ENCODE results near the gene LANCL2.
"Not testable (repeated sequence)": the region's sequence is repeated elsewhere in the genome, so short reads cannot be mapped to it uniquely, and the experiment has no call there.

Gene LANCL2

DNA sequence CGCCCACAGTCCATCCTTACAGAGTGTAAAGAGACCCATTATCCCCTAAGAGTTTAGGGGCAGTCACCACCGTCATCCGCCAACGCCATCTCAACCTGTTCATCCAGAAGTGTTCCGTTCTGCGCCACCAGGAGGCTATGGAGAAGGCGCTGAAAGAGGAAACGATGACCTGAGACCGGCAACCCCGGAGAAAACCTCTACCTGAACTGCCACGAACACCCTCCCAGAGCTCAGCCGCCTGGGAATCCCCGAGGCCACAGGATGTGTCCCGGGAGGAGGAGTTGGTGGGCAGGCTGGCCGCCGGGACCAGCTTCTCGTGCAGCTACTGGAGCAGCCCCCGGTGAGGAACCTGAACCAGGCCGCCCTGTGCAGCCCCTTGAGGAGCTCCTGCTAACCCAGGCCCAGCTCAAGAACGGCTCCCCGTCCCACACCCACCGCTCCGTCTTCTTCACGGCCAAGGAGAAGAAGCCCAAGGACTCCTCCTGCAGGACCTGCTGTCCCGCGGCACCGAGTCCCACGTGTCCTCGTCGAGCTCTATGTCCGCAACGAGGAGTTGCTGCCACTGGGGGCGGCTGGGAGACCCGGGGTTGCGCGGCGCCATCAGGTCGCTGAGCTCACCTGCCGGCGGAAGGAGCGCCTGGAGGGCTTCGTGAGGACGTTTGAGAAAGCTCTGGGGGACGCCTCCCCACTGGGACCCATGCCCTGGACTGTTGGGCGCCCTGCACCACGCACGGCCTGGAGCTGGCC, 21.1 kb upstream of the LANCL2 start:
- no peak for DNase-seq (ENCODE audit: insufficient read length)
- FAIRE-seq = no peak
- TF ChIP-seq POLR2A (IDR thresholded peaks at IDR 0.05; ENCODE audit: low read depth, low read length) = no peak

- no peak for DNase-seq (ENCODE audit: insufficient read length)
- no peak for TF ChIP-seq TAF1 (IDR thresholded peaks at IDR 0.05; ENCODE audit: borderline replicate concordance, low read depth, low read length)
- TF ChIP-seq POLR2A (IDR thresholded peaks at IDR 0.05; ENCODE audit: low read depth, low read length) = no peak
- TF ChIP-seq POLR2AphosphoS5 (IDR thresholded peaks at IDR 0.05; ENCODE audit: low read depth, low read length) = no peak
- no peak for FAIRE-seq
Observed at GRCh38 chr7:55344840-55345239, 20.3 kb upstream of the LANCL2 start.

DNA sequence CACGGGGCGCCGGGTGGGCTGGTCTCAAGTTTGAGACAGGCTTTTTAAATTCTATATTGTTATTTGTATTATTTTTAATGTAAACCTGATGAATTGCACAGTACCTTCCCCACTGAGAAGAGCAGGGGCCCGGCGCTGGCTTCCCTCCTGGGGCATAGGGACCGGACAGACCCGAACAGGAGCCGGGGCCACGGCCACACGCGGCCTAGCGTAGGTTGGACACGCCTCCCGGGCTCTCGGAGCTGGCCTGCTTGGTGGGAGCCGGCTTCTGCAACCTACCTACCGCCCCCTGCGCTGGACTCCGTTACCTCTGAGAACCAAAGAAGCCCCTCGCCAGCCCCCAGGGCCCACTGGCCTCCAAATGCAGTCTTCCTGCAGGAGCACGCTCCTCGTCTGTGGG, 19.8 kb upstream of the LANCL2 start:
- no peak for FAIRE-seq
- TF ChIP-seq TAF1 (IDR thresholded peaks at IDR 0.05; ENCODE audit: borderline replicate concordance, low read depth, low read length) = no peak
- no peak for TF ChIP-seq POLR2A (IDR thresholded peaks at IDR 0.05; ENCODE audit: low read depth, low read length)
- no peak for TF ChIP-seq POLR2AphosphoS5 (IDR thresholded peaks at IDR 0.05; ENCODE audit: low read depth, low read length)

GRCh38 chr7:55348502-55348901, 16.6 kb upstream of the LANCL2 start:
- TF ChIP-seq POLR2A (IDR thresholded peaks at IDR 0.05; ENCODE audit: low read depth, low read length) (no peak), TAF1 (IDR thresholded peaks at IDR 0.05; ENCODE audit: borderline replicate concordance, low read depth, low read length) (no peak), POLR2AphosphoS5 (IDR thresholded peaks at IDR 0.05; ENCODE audit: low read depth, low read length) (no peak)
- no peak for DNase-seq (ENCODE audit: insufficient read length)
- FAIRE-seq = no peak

More for the DNA sequence above, 19.8 kb upstream of the LANCL2 start:
- no peak for DNase-seq (ENCODE audit: insufficient read length)

- no peak for DNase-seq (ENCODE audit: insufficient read length)
- TF ChIP-seq POLR2A (IDR thresholded peaks at IDR 0.05; ENCODE audit: low read depth, low read length) = no peak
- FAIRE-seq = no peak
Observed at GRCh38 chr7:55349121-55349520, 16.0 kb upstream of the LANCL2 start.

DNA sequence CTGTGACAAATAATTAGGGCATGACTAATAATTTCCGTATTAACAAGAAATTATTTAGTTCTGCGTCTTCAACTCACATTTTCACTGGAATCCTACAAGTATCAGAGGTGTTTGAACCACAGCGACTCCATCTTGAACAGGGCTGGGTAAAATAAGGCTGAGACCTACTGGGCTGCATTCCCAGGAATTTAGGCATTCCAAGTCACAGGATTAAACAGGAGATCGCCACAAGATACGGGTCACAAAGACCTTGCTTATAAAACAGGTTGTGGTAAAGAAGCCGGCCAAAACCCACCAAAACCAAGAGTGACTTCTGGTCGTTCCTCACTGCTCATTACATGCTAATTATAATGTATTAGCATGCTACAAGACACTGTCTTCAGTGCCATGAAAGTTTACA, 14.9 kb upstream of the LANCL2 start:
- FAIRE-seq = no peak
- TF ChIP-seq TAF1 (IDR thresholded peaks at IDR 0.05; ENCODE audit: borderline replicate concordance, low read depth, low read length) (no peak), POLR2AphosphoS5 (IDR thresholded peaks at IDR 0.05; ENCODE audit: low read depth, low read length) (no peak), POLR2A (IDR thresholded peaks at IDR 0.05; ENCODE audit: low read depth, low read length) (no peak)
- DNase-seq (ENCODE audit: insufficient read length) = no peak

- FAIRE-seq (no peak), DNase-seq (ENCODE audit: insufficient read length) (no peak)
- no peak for TF ChIP-seq TAF1 (IDR thresholded peaks at IDR 0.05; ENCODE audit: borderline replicate concordance, low read depth, low read length)
- no peak for TF ChIP-seq POLR2A (IDR thresholded peaks at IDR 0.05; ENCODE audit: low read depth, low read length)
- no peak for TF ChIP-seq POLR2AphosphoS5 (IDR thresholded peaks at IDR 0.05; ENCODE audit: low read depth, low read length)
Observed at GRCh38 chr7:55351263-55351662, 13.9 kb upstream of the LANCL2 start.

- not testable (repeated sequence) for DNase-seq (ENCODE audit: insufficient read length); FAIRE-seq
Observed at GRCh38 chr7:55352947-55353273, 12.2 kb upstream of the LANCL2 start.

GRCh38 chr7:55360486-55360885, 4.7 kb upstream of the LANCL2 start:
- FAIRE-seq (no peak), DNase-seq (ENCODE audit: insufficient read length) (no peak)
- TF ChIP-seq POLR2A (IDR thresholded peaks at IDR 0.05; ENCODE audit: low read depth, low read length) (no peak), TAF1 (IDR thresholded peaks at IDR 0.05; ENCODE audit: borderline replicate concordance, low read depth, low read length) (no peak), POLR2AphosphoS5 (IDR thresholded peaks at IDR 0.05; ENCODE audit: low read depth, low read length) (no peak)

DNA sequence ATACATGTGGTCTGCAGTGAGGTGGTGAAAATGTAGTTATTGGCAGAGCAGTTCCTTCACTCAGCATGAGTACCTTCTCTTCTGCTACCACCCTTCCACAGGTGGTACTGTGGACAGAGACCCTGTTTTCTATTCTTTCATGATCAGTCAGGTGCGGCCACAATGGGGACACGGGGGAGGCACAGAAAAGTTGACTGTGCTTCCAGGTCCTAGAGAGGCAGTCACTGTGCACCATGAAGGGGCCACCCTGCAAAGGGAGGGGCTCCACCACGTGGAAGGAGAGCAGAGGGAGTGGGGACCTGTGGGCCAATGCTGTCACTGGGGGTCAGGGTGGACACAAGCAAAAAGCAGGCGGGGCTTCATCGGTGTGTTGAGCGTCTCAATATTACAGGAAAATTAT, 3.6 kb upstream of the LANCL2 start:
- DNase-seq (ENCODE audit: insufficient read length) = no peak
- FAIRE-seq = no peak
- TF ChIP-seq TAF1 (IDR thresholded peaks at IDR 0.05; ENCODE audit: borderline replicate concordance, low read depth, low read length) = no peak
- TF ChIP-seq POLR2A (IDR thresholded peaks at IDR 0.05; ENCODE audit: low read depth, low read length) = no peak
- no peak for TF ChIP-seq POLR2AphosphoS5 (IDR thresholded peaks at IDR 0.05; ENCODE audit: low read depth, low read length)

DNA sequence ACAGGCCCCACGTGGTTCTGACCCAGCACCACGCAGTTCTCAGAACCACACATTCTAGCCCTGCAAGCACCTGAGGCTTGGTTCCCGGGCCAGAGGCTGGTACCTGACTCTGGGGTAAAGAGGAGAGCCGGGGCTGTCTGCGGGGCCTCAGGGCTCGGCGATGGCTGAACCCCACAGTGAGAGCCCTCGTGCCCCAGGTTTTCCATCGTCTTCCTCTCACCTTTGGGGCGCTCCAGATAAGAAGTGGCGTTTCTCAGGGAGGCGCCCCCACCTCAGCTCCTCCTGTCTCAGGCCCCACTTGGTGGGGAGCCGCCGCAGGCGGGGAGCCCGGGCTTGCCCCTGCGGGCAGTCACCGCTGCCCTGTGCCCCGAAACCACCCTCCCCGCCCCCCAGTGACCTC, 2.2 kb upstream of the LANCL2 start:
- TF ChIP-seq POLR2AphosphoS5 (IDR thresholded peaks at IDR 0.05; ENCODE audit: low read depth, low read length) (no peak), POLR2A (IDR thresholded peaks at IDR 0.05; ENCODE audit: low read depth, low read length) (no peak), TAF1 (IDR thresholded peaks at IDR 0.05; ENCODE audit: borderline replicate concordance, low read depth, low read length) (no peak)
- DNase-seq (ENCODE audit: insufficient read length) (no peak), FAIRE-seq (no peak)

DNA sequence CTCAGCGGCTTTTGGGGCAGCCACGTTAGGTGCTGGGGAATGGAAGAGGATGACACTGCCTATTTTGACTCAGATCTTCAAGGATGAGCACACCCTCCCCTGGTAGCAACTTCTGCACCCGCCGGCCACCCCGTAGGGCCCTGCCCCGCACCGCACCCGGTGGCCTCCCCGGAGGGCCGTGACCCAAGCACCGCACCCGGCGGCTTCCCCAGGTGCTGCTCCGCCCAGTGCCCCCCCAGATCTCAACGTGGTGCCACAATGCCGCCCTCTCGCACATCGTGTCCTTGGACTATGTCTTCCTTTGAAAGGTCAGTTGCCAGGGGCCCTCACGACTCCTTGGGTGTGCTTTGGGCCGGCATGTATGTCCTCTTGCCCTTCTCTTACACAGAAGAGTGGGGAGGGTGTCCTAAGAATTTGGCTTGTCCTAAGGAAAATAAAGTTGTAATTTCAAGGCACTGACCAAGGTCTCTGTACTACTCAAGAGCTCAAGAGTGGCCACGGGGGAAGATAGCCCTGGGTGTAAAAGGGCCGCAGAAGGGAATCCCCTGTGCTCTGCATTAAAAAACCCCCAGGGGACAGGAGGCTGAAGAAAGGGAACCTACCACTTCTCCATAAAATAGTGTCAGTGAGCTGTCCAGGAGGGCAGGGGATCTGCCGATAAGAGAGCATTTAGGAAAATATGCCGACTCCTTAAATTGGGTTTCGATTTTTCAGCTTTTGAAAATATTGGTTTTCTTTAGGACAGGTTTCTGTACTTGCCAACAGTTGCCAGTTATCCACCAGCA, 1.6 kb upstream of the LANCL2 start:
- TF ChIP-seq TAF1 (IDR thresholded peaks at IDR 0.05; ENCODE audit: borderline replicate concordance, low read depth, low read length) (no peak), POLR2AphosphoS5 (IDR thresholded peaks at IDR 0.05; ENCODE audit: low read depth, low read length) (no peak), POLR2A (IDR thresholded peaks at IDR 0.05; ENCODE audit: low read depth, low read length) (no peak)
- DNase-seq (ENCODE audit: insufficient read length) (no peak), FAIRE-seq (no peak)
